Glutamatergic neuron (in vitro differentiated cells): Measurements from ENCODE around the gene HSD17B2. TPM values are rescaled to one million over a fixed set of nuclear protein-coding genes. Genes with fewer than 3 reads are reported as not detected.

Experiments used
- DNase-seq: peaks from one replicate; pipeline ENCODE4 v3.0.0; 2022
- H3K27ac Mint-ChIP-seq: one replicate; pipeline ENCODE4 v1.8.0; 2020; ENCODE audit warnings: mild to moderate bottlenecking, mixed read lengths, inconsistent platforms; ENCODE audit not compliant: unreplicated experiment
- H3K27me3 Mint-ChIP-seq: one replicate; pipeline ENCODE4 v1.8.0; 2020; ENCODE audit warnings: mild to moderate bottlenecking, moderate library complexity, mixed read lengths, inconsistent platforms; ENCODE audit not compliant: unreplicated experiment
- H3K36me3 Mint-ChIP-seq: one replicate; pipeline ENCODE4 v1.8.0; 2020; ENCODE audit warnings: mild to moderate bottlenecking, mixed read lengths, inconsistent platforms; ENCODE audit not compliant: unreplicated experiment
- H3K4me1 Mint-ChIP-seq: one replicate; pipeline ENCODE4 v1.8.0; 2020; ENCODE audit warnings: mild to moderate bottlenecking, low read depth, mixed read lengths, inconsistent platforms; ENCODE audit not compliant: unreplicated experiment
- H3K4me3 Mint-ChIP-seq: one replicate; pipeline ENCODE4 v1.8.0; 2020; ENCODE audit warnings: mild to moderate bottlenecking, mixed read lengths, inconsistent platforms; ENCODE audit not compliant: unreplicated experiment
- H3K9me3 Mint-ChIP-seq: one replicate; pipeline ENCODE4 v1.8.0; 2020; ENCODE audit warnings: mild to moderate bottlenecking, moderate library complexity, mixed read lengths, inconsistent platforms; ENCODE audit not compliant: unreplicated experiment
- CTCF ChIP-seq: fragments of 200-600 bp; sonication (generic); IDR thresholded peaks from one replicate; pipeline ENCODE4 v1.5.0; 2021; ENCODE audit not compliant: partially characterized antibody, unreplicated experiment
- total RNA-seq: library from RNA; stranded (reverse); fragmentation: NEBNext Ultra II Directional; extraction: Animal tissue kit (Norgen Biotek cat#: 25700); gene quantifications from one replicate; pipeline ENCODE4 v1.2.1, GENCODE V29; 2021; ENCODE audit not compliant: unreplicated experiment

HSD17B2 gene
- total RNA-seq, 1 donor from 2014 or later, result not detected

GRCh38 chr16:82063456-82064082 is 28.5 kb downstream of the HSD17B2 start:
- no peak overlapping the region for H3K27ac Mint-ChIP-seq
- H3K36me3 Mint-ChIP-seq, result no peaks in the 10 kb centered on the region
- TF ChIP-seq CTCF, result no peak
- peaks cover 3% of the 10 kb centered on the region for H3K9me3 Mint-ChIP-seq
- no peaks in the 10 kb centered on the region for H3K27me3 Mint-ChIP-seq
- DNase-seq, result no peak
- no peaks in the 10 kb centered on the region for H3K4me1 Mint-ChIP-seq
- H3K4me3 Mint-ChIP-seq, result no peak overlapping the region

GRCh38 chr16:82067042-82067803 is 32.2 kb downstream of the HSD17B2 start:
- no peak for TF ChIP-seq CTCF
- no peaks in the 10 kb centered on the region for H3K27me3 Mint-ChIP-seq
- H3K4me1 Mint-ChIP-seq, result no peaks in the 10 kb centered on the region
- H3K9me3 Mint-ChIP-seq, result peaks cover 2% of the 10 kb centered on the region
- no peaks in the 10 kb centered on the region for H3K36me3 Mint-ChIP-seq
- no peak overlapping the region for H3K27ac Mint-ChIP-seq
- DNase-seq, result no peak
- no peak overlapping the region for H3K4me3 Mint-ChIP-seq

GRCh38 chr16:82067804-82068325 is 32.8 kb downstream of the HSD17B2 start:
- no peaks in the 10 kb centered on the region for H3K4me1 Mint-ChIP-seq
- H3K4me3 Mint-ChIP-seq, result no peak overlapping the region
- no peak for DNase-seq
- no peak overlapping the region for H3K27ac Mint-ChIP-seq
- H3K27me3 Mint-ChIP-seq, result no peaks in the 10 kb centered on the region
- H3K36me3 Mint-ChIP-seq, result no peaks in the 10 kb centered on the region
- H3K9me3 Mint-ChIP-seq, result peaks cover 2% of the 10 kb centered on the region
- no peak for TF ChIP-seq CTCF

- Mint-ChIP-seq H3K4me1 (no peaks in the 10 kb centered on the region), H3K36me3 (peaks cover 5% of the 10 kb centered on the region), H3K27ac (no peak overlapping the region), H3K27me3 (no peaks in the 10 kb centered on the region), H3K4me3 (no peak overlapping the region), H3K9me3 (peaks cover under 1% of the 10 kb centered on the region)
- DNase-seq, result no peak
- TF ChIP-seq CTCF, result no peak
Measured at GRCh38 chr16:82070656-82071369, 35.8 kb downstream of the HSD17B2 start.
